ENCODE results near the gene NUCB1.
A peak's percentile ranks its signal among the peaks of the same experiment; 100 is the strongest.

Gene NUCB1

DNA sequence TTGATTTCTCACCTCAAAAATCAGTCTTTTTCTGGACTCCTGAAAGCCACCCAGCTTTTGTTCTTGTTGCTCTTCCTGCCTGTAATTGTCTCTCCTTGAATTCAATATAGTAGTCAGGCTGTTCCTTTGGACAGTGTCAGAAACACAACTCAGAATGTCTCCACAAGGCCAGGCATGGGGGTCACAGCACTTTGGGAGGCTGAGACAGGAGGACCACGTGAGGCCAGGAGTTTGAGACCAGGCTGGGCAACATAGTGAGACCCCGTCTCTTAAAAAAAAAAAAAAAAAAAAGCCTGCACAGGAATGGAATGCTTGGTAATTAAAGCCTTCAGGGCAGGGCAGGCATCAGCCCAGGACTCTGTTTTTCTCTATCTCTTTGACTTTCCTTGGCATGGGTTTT is 45.7 kb downstream of the NUCB1 start:
- TF ChIP-seq, protein P1, sequence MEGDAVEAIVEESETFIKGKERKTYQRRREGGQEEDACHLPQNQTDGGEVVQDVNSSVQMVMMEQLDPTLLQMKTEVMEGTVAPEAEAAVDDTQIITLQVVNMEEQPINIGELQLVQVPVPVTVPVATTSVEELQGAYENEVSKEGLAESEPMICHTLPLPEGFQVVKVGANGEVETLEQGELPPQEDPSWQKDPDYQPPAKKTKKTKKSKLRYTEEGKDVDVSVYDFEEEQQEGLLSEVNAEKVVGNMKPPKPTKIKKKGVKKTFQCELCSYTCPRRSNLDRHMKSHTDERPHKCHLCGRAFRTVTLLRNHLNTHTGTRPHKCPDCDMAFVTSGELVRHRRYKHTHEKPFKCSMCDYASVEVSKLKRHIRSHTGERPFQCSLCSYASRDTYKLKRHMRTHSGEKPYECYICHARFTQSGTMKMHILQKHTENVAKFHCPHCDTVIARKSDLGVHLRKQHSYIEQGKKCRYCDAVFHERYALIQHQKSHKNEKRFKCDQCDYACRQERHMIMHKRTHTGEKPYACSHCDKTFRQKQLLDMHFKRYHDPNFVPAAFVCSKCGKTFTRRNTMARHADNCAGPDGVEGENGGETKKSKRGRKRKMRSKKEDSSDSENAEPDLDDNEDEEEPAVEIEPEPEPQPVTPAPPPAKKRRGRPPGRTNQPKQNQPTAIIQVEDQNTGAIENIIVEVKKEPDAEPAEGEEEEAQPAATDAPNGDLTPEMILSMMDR (IDR thresholded peaks at IDR 0.05; ENCODE audit: low read depth, low read length) = no peak
- H3K4me3 ChIP-seq (ENCODE audit: low read depth, low read length) = no peak overlapping the region

- H3K4me3 ChIP-seq (ENCODE audit: low read depth, low read length) = no peak overlapping the region
- TF ChIP-seq, protein P1 (IDR thresholded peaks at IDR 0.05; ENCODE audit: low read depth, low read length) = no peak
Measured at GRCh38 chr19:48946463-48947257, 46.5 kb downstream of the NUCB1 start.

DNA sequence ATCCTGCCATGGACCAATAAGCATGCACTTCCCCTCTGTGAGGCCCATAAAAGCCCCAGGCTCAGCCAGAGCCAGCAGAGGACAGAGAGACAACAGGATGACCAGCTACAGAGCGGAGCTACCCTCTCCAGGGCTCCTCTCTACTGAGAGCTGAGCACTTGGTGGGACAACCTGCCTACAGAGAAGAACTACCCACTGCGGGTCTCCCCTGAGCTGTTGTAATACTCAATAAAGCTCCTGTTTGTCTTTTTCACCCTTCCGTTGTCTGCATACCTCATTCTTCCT is 47.1 kb downstream of the NUCB1 start:
- H3K4me3 ChIP-seq (ENCODE audit: low read depth, low read length) = no peak overlapping the region
- TF ChIP-seq, protein P1 (IDR thresholded peaks at IDR 0.05; ENCODE audit: low read depth, low read length) = no peak

GRCh38 chr19:48950159-48950558 is 50.0 kb downstream of the NUCB1 start:
- TF ChIP-seq, protein P1 (IDR thresholded peaks at IDR 0.05; ENCODE audit: low read depth, low read length) = no peak
- no peak overlapping the region for H3K4me3 ChIP-seq (ENCODE audit: low read depth, low read length)

GRCh38 chr19:48950830-48951519 is 50.9 kb downstream of the NUCB1 start:
- TF ChIP-seq, protein P1 (IDR thresholded peaks at IDR 0.05; ENCODE audit: low read depth, low read length) = no peak
- H3K4me3 ChIP-seq (ENCODE audit: low read depth, low read length) = no peak overlapping the region

GRCh38 chr19:48953141-48953540 is 53.0 kb downstream of the NUCB1 start:
- TF ChIP-seq, protein P1 (IDR thresholded peaks at IDR 0.05; ENCODE audit: low read depth, low read length) = no peak
- H3K4me3 ChIP-seq (ENCODE audit: low read depth, low read length) = no peak overlapping the region

DNA sequence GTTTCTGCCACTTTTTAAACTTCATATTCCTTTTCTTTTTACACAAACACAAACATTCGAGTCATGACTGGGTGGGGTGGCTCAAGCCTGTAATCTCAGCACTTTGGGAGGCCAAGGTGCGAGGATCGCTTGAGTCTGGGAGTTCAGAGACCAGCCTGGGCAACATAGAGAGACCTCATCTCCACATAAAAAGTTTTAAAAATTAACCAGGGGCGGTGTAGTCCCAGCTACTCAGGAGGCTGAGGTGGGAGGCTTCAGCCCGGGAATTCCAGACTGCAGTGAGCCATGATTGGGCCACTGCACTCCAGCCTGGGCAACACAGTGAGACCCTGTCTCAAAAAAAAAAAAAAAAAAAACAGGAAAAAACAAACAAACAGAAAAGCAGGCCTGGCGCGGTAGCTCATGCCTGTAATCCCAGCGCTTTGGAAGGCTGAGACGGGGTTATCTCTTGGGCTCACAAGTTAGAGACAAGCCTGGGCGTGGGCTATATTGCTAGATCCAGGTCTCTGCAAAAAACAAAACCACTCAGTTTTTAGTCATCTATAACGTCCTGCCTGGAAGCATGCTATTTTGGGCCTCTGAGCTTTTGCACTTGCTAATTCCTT is 54.0 kb downstream of the NUCB1 start:
- H3K4me3 ChIP-seq (ENCODE audit: low read depth, low read length) = peak overlapping the region; percentile 94
- TF ChIP-seq, protein P1 (IDR thresholded peaks at IDR 0.05; ENCODE audit: low read depth, low read length) = no peak
